ENCODE results near the gene PIK3R5.

DNA sequence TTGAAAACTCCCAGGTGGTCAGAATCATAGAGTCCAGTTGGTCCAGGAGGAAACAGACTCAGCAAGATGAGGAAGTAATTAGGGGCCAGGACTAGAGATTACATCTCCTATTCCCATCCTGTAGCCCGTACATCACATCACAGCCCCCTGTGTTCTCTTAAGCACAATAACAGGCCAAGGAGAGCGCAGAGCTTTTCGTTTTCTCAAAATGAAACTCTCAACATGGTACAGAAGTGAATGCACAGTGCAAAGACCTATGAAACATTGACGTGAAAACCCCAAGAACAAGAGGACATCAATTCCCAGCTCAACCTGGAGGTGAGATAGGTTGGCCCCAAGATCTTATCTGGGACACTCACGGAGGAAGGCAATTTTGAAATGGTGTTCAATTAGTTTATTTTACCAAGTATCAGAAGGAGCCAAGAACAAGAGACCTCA is 9.0 kb downstream of the PIK3R5 start:
- TF ChIP-seq, protein P1, sequence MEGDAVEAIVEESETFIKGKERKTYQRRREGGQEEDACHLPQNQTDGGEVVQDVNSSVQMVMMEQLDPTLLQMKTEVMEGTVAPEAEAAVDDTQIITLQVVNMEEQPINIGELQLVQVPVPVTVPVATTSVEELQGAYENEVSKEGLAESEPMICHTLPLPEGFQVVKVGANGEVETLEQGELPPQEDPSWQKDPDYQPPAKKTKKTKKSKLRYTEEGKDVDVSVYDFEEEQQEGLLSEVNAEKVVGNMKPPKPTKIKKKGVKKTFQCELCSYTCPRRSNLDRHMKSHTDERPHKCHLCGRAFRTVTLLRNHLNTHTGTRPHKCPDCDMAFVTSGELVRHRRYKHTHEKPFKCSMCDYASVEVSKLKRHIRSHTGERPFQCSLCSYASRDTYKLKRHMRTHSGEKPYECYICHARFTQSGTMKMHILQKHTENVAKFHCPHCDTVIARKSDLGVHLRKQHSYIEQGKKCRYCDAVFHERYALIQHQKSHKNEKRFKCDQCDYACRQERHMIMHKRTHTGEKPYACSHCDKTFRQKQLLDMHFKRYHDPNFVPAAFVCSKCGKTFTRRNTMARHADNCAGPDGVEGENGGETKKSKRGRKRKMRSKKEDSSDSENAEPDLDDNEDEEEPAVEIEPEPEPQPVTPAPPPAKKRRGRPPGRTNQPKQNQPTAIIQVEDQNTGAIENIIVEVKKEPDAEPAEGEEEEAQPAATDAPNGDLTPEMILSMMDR (conservative IDR thresholded peaks at IDR 0.05; ENCODE audit: low read length) = no peak
- TF ChIP-seq EZH2phosphoT487 (IDR thresholded peaks at IDR 0.05; ENCODE audit: borderline replicate concordance, low read depth, low read length) = no peak

All from OCI-LY7 (cell line).